CD4-positive, alpha-beta T cell (primary cell): ENCODE data around the gene ACVR2B. TPM values are rescaled to one million over a fixed set of nuclear protein-coding genes. Genes with fewer than 3 reads are reported as not detected.
A peak's percentile ranks its signal among the peaks of the same experiment; 100 is the strongest.

Source experiments
- ATAC-seq: fragments of 200-7000 bp; cut with Tn5 transposase; one replicate; pipeline ENCODE4 v1.10.0; 2022; ENCODE audit warnings: mild to moderate bottlenecking; ENCODE audit not compliant: poor library complexity
- CTCF ChIA-PET: fragments of 350-600 bp; sonication (Branson Sonifier 250); formaldehyde crosslinking; loops from one replicate; lab custom pipeline; 2021; ENCODE audit warnings: antibody characterized with exemption, inconsistent platforms; lab: Charles Lee
- POLR2A ChIA-PET: fragments of 350-600 bp; sonication (Branson Sonifier 250); formaldehyde crosslinking; loops from one replicate; lab custom pipeline; 2021; ENCODE audit warnings: antibody characterized with exemption, inconsistent platforms; lab: Charles Lee
- DNase-seq, 14 experiments: peaks; one replicate each; pipeline ENCODE4 v3.0.0-alpha.2; 2013 to 2020; ENCODE audit warnings: mixed read lengths in 2 of 14
- H3K27ac ChIP-seq, 2 donors: one replicate each; pipeline versions ENCODE4 v1.5.1 to v1.7.0; 2013; ENCODE audit warnings: low read length in 2 of 2, low read depth in 1 of 2, mild to moderate bottlenecking in 1 of 2
- H3K27me3 ChIP-seq, 2 experiments: 1 replicate in 1 of 2; 2 replicates in 1 of 2; pipeline versions ENCODE4 v1.6.1 to v1.7.0; 2013; ENCODE audit warnings: low read length in 2 of 2, control low read depth in 1 of 2, mild to moderate bottlenecking in 1 of 2, moderate library complexity in 1 of 2; ENCODE audit not compliant: insufficient read depth in 2 of 2, control insufficient read depth in 1 of 2
- H3K36me3 ChIP-seq: one replicate; pipeline ENCODE4 v1.6.1; 2013; ENCODE audit warnings: low read length, control low read depth; ENCODE audit not compliant: insufficient read depth
- H3K4me1 ChIP-seq: one replicate; pipeline ENCODE4 v1.6.1; 2013; ENCODE audit warnings: low read length, control low read depth; ENCODE audit not compliant: insufficient read depth
- H3K4me3 ChIP-seq: one replicate; pipeline ENCODE4 v1.5.1; 2013; ENCODE audit warnings: mild to moderate bottlenecking, low read length, moderate library complexity
- H3K9me3 ChIP-seq, 2 experiments: 1 replicate in 1 of 2; 2 replicates in 1 of 2; pipeline versions ENCODE4 v1.6.1 to v1.7.0; 2013; ENCODE audit warnings: low read length in 2 of 2, mild to moderate bottlenecking in 2 of 2, control low read depth in 1 of 2, moderate library complexity in 1 of 2; ENCODE audit not compliant: control insufficient read depth in 1 of 2, insufficient read depth in 1 of 2
- H3K27ac Mint-ChIP-seq: one replicate; pipeline ENCODE4 v1.8.0; 2020; ENCODE audit warnings: mixed read lengths
- H3K27me3 Mint-ChIP-seq: one replicate; pipeline ENCODE4 v1.8.0; 2021; ENCODE audit warnings: mixed read lengths
- H3K36me3 Mint-ChIP-seq: one replicate; pipeline ENCODE4 v1.8.0; 2021; ENCODE audit warnings: low read depth, mixed read lengths
- H3K4me1 Mint-ChIP-seq: one replicate; pipeline ENCODE4 v1.8.0; 2021; ENCODE audit warnings: low read depth, mixed read lengths
- H3K4me3 Mint-ChIP-seq: one replicate; pipeline ENCODE4 v1.8.0; 2020; ENCODE audit warnings: mild to moderate bottlenecking, mixed read lengths
- H3K9me3 Mint-ChIP-seq: one replicate; pipeline ENCODE4 v1.8.0; 2020; ENCODE audit warnings: mixed read lengths
- CTCF ChIP-seq: fragments of 200-600 bp; IDR thresholded peaks from one replicate; pipeline ENCODE4 v1.8.0; 2022; ENCODE audit warnings: antibody characterized with exemption, mild to moderate bottlenecking
- intact Hi-C, 2 experiments: fragments of 100-400 bp; cut with DNase I in 1 of 2; cut with micrococcal nuclease in 1 of 2; formaldehyde crosslinking; loops; one replicate each; pipeline versions ENCODE4 v1.15.1 to v1.9.0; 2023 to 2025; cut with DNase I, micrococcal nuclease
- total RNA-seq, 174 experiments: library from RNA in 2 of 174; stranded (reverse) in 2 of 174; gene quantifications; one replicate each; pipeline ENCODE4 v1.2.3 and lab custom pipeline; 2021 to 2026

Gene ACVR2B
- total RNA-seq, 2 experiments from 2014 or later: 3.6 to 4.3 TPM

GRCh38 chr3:38475716-38476115, 22.0 kb downstream of the ACVR2B start:
- ATAC-seq: no peak
- no peak overlapping the region for H3K4me3 Mint-ChIP-seq

GRCh38 chr3:38476157-38476756, 22.6 kb downstream of the ACVR2B start:
- H3K27ac Mint-ChIP-seq: peak overlapping the region; percentile 9
- peaks cover 21% of the 10 kb centered on the region for H3K36me3 Mint-ChIP-seq

More at GRCh38 chr3:38475716-38476115, 22.0 kb downstream of the ACVR2B start:
- Mint-ChIP-seq H3K27me3 (no peaks in the 10 kb centered on the region), H3K4me1 (peaks cover 35% of the 10 kb centered on the region), H3K9me3 (no peaks in the 10 kb centered on the region), H3K36me3 (peaks cover 17% of the 10 kb centered on the region), H3K27ac (peak overlapping the region; percentile 9)
- no peak for TF ChIP-seq CTCF
- intact Hi-C loops: no loop called here
- ChIA-PET CTCF (no interaction called here), POLR2A (no interaction called here)
- Histone ChIP-seq H3K36me3 (peaks cover 18% of the 10 kb centered on the region), H3K4me3 (no peak overlapping the region), H3K27me3 (no peaks in the 10 kb centered on the region), H3K9me3 (no peaks in the 10 kb centered on the region), H3K27ac (no peak overlapping the region), H3K4me1 (peaks cover 19% of the 10 kb centered on the region)
- no peak for DNase-seq

GRCh38 chr3:38477057-38477820, 23.5 kb downstream of the ACVR2B start:
- Mint-ChIP-seq H3K27ac (no peak overlapping the region), H3K36me3 (peaks cover 30% of the 10 kb centered on the region), H3K27me3 (no peaks in the 10 kb centered on the region), H3K4me3 (no peak overlapping the region), H3K9me3 (no peaks in the 10 kb centered on the region), H3K4me1 (peaks cover 28% of the 10 kb centered on the region)
- no peak for DNase-seq
- no peak for ATAC-seq
- H3K36me3 ChIP-seq: peaks cover 34% of the 10 kb centered on the region
- intact Hi-C loops: no loop called here
- no peak overlapping the region for H3K27ac ChIP-seq
- H3K4me3 ChIP-seq: no peak overlapping the region
- no peaks in the 10 kb centered on the region for H3K9me3 ChIP-seq
- CTCF ChIA-PET: no interaction called here
- POLR2A ChIA-PET: no interaction called here
- no peaks in the 10 kb centered on the region for H3K27me3 ChIP-seq
- H3K4me1 ChIP-seq: peaks cover 15% of the 10 kb centered on the region
- no peak for TF ChIP-seq CTCF

More at GRCh38 chr3:38476157-38476756, 22.6 kb downstream of the ACVR2B start:
- Histone ChIP-seq H3K27me3 (no peaks in the 10 kb centered on the region), H3K4me1 (peaks cover 19% of the 10 kb centered on the region), H3K9me3 (no peaks in the 10 kb centered on the region), H3K36me3 (peaks cover 24% of the 10 kb centered on the region), H3K27ac (no peak overlapping the region), H3K4me3 (no peak overlapping the region)
- peaks cover 35% of the 10 kb centered on the region for H3K4me1 Mint-ChIP-seq
- DNase-seq (no peak), ATAC-seq (no peak)
- H3K27me3 Mint-ChIP-seq: no peaks in the 10 kb centered on the region
- POLR2A ChIA-PET: no interaction called here
- CTCF ChIA-PET: no interaction called here
- no peaks in the 10 kb centered on the region for H3K9me3 Mint-ChIP-seq
- no peak overlapping the region for H3K4me3 Mint-ChIP-seq
- intact Hi-C loops: no loop called here
- no peak for TF ChIP-seq CTCF
